ENCODE results near the gene ADAMTS7.

DNA sequence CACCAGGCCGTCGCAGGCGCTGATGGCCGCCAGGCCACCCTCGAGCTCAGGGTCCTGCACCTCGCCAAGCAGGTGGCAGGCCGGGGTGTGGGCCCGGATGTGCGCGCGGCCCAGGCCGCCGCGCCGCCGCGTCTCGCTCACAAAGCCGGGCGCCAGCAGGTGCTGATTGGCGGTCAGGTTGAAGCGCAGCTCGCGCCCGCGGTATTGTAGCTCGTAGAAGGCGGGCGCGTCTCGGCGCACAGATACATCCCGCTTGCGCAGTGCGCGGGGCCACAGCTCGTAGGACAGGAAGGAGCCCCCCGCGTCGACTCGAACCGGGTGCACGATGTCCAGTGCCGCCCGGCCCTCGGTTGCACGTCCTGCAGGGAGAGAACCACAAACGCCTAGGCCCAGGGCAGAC lies 11.1 kb downstream of the ADAMTS7 start:
- TF ChIP-seq POLR2A (IDR thresholded peaks at IDR 0.05) = no peak
- TF ChIP-seq, protein P1, sequence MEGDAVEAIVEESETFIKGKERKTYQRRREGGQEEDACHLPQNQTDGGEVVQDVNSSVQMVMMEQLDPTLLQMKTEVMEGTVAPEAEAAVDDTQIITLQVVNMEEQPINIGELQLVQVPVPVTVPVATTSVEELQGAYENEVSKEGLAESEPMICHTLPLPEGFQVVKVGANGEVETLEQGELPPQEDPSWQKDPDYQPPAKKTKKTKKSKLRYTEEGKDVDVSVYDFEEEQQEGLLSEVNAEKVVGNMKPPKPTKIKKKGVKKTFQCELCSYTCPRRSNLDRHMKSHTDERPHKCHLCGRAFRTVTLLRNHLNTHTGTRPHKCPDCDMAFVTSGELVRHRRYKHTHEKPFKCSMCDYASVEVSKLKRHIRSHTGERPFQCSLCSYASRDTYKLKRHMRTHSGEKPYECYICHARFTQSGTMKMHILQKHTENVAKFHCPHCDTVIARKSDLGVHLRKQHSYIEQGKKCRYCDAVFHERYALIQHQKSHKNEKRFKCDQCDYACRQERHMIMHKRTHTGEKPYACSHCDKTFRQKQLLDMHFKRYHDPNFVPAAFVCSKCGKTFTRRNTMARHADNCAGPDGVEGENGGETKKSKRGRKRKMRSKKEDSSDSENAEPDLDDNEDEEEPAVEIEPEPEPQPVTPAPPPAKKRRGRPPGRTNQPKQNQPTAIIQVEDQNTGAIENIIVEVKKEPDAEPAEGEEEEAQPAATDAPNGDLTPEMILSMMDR (IDR thresholded peaks at IDR 0.05 in 4 of 5, conservative IDR thresholded peaks at IDR 0.05 in 1 of 5) = no peak
